ENCODE results near the gene FAM53A.

The FAM53A gene

GRCh38 chr4:1721003-1721665 lies 37.0 kb upstream of the FAM53A start, which contains the start of the genes TACC3 and TMEM129:
Gene TACC3 (plus strand): TSS chr4:1721521. CDS start chr4:1723422, 1,901 bp downstream.
Gene TMEM129 (minus strand): TSS chr4:1721323. CDS start chr4:1720837, 486 bp downstream.
- intact Hi-C loops (cut with micrococcal nuclease), result loop anchor here (1.0 to 10.0 kb wide), 2 partner anchors 9 to 376 kb away; partner anchors contain the start of genes SLBP and UVSSA
- H3K27ac Mint-ChIP-seq, result peak within 1 kb of the TSS; percentile 97
- peak within 1 kb of the TSS; percentile 96 for H3K4me3 Mint-ChIP-seq
- no peaks in the 10 kb centered on the region for H3K9me3 Mint-ChIP-seq
- peaks cover 84% of the 10 kb centered on the region for H3K36me3 Mint-ChIP-seq (ENCODE audit: low read depth)
- no peaks in the 10 kb centered on the region for H3K27me3 Mint-ChIP-seq
- peaks cover 84% of the 10 kb centered on the region for H3K4me1 Mint-ChIP-seq (ENCODE audit: low read depth)

DNA sequence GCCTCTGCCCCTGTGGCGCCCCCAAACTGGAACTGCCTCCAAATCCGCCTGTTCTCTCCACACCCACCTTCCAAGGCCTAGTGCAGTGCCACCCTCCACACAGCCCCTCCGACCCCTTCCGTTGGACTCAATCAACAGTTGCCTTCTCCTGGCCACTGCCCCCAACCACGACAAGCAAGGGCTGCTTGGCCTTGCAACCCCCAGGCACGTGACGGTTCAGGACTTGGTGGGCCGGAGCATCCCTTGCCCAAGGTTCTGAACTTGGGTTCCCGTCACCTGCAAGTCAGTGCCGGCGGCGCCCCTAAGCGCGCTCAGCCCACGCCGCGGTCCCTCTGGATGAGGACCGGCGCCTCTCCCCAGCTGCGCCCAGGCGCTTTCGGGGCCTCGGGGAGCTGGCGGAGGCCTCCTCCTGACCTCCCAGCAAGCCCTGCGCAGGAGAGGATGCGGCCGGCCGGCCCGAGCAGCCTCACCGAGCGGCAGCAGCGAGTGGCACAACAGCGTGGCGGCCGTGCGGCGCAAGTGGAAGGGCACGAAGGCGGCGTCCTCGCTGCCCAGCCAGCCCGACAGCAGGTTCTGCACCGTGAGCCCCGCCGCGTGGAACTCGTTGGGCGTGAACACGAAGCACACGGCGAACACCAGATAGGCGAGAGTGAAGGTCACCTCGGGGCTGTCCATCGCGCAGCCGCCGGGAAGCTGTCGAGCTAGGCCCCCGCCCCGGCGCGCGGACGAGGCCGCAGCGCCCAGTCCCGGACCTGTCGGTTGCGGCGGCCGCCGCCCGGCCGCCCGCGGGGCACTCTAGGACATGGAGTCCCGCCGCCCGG lies 36.3 kb upstream of the FAM53A start:
- peaks cover 84% of the 10 kb centered on the region for H3K4me1 Mint-ChIP-seq (ENCODE audit: low read depth)
- H3K4me3 Mint-ChIP-seq, result peak overlapping the region; percentile 96
- peak overlapping the region; percentile 97 for H3K27ac Mint-ChIP-seq
- no peaks in the 10 kb centered on the region for H3K9me3 Mint-ChIP-seq
- intact Hi-C loops (cut with micrococcal nuclease), result loop anchor here (10.0 kb wide), 1 partner anchor 376 kb away; the partner anchor contains the start of gene UVSSA
- peaks cover 83% of the 10 kb centered on the region for H3K36me3 Mint-ChIP-seq (ENCODE audit: low read depth)
- no peaks in the 10 kb centered on the region for H3K27me3 Mint-ChIP-seq

DNA sequence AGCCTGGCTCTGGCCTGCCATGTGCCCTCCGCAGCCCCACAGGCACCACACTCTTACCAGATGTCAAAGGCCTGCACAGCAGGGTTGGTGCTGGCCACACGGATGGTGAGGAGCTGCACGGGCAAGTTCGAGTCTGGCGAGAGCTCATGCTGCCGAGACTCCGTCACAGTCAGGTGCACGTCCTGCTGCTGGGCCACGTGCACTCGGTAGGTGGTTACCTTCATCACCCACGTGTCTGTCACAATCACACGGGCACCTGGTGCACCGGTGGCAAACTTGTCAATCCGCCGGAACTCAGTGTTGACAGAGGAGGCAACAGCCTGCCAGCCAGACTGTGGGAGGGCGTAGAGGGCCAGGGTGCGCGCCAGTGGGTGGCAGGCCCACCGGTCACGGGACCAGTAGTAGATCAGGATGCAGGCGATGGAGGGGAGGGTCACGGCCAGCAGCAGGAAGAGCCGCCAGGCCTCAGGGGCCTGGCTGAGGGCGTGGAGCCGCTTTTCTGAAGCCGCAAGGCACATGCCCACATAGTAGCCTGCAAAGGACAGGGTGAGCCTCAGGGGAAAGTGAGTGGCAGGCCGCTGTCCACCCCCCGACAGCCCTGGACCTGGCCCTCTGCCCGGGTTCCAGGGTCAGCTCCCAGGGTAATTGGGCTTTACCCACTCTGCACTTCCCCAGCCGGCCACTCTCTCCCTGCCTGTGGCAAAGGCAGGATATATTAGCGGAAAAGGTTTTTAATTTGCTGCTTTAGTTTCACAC lies 34.2 kb upstream of the FAM53A start:
- Mint-ChIP-seq H3K4me1 (ENCODE audit: low read depth) (peaks cover 84% of the 10 kb centered on the region), H3K9me3 (no peaks in the 10 kb centered on the region), H3K27me3 (no peaks in the 10 kb centered on the region), H3K4me3 (no peak overlapping the region), H3K36me3 (ENCODE audit: low read depth) (peaks cover 72% of the 10 kb centered on the region), H3K27ac (no peak overlapping the region)
- intact Hi-C loops (cut with micrococcal nuclease), result loop anchor here (10.0 kb wide), 2 partner anchors 133 to 287 kb away; partner anchors contain the start of gene NELFA

DNA sequence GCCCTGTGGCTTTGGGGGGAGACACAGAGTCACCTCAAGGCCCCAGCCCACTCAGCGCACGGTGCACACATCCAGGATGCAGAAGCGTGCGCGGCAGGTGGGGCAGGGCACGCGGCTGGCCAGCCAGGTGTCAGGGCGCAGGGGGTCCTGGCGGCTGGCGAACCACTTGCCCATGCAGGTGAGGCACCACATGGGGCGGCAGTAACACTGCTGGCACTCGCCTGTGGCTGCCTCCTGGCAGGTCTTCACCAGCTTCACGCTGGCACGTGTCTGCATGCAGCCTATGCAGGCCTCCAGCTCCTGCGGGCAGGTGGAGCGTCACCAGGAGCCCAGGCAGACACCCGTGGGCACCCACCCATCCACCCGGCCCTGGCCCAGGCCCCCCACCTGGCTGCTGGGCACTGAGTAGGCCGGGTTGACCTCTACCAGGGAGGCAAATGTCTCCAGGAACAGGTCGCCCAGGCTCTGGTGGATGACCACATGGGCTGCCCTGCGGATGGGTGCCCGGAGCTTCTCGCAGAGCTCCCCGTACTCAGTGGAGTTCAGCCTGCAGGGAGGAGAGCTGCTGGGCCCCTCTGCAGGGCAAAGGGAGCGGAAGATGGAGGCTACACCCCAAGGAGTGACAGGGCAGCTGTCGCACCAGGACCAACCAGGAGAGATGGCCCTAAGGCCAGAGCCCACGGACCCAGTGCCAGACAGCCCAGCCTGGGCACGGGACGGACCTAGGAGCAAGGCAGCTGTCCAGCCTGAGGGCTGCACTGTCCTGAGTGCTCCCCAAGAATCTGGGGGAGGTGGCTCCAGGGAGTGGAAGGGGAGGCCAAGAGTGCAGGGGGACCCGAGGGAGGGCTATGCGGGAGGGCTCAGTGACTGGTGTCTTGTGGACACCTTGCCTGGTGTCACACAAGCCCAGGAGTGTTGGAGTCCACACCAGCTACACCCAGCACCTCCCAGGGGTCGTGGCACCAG lies 33.3 kb upstream of the FAM53A start:
- H3K27ac Mint-ChIP-seq, result peak overlapping the region; percentile 74
- no peak overlapping the region for H3K4me3 Mint-ChIP-seq
- H3K36me3 Mint-ChIP-seq (ENCODE audit: low read depth), result peaks cover 77% of the 10 kb centered on the region
- H3K9me3 Mint-ChIP-seq, result no peaks in the 10 kb centered on the region
- peaks cover 79% of the 10 kb centered on the region for H3K4me1 Mint-ChIP-seq (ENCODE audit: low read depth)
- intact Hi-C loops (cut with micrococcal nuclease), result loop anchor here (10.0 kb wide), 2 partner anchors 133 to 287 kb away; partner anchors contain the start of gene NELFA
- H3K27me3 Mint-ChIP-seq, result no peaks in the 10 kb centered on the region

DNA sequence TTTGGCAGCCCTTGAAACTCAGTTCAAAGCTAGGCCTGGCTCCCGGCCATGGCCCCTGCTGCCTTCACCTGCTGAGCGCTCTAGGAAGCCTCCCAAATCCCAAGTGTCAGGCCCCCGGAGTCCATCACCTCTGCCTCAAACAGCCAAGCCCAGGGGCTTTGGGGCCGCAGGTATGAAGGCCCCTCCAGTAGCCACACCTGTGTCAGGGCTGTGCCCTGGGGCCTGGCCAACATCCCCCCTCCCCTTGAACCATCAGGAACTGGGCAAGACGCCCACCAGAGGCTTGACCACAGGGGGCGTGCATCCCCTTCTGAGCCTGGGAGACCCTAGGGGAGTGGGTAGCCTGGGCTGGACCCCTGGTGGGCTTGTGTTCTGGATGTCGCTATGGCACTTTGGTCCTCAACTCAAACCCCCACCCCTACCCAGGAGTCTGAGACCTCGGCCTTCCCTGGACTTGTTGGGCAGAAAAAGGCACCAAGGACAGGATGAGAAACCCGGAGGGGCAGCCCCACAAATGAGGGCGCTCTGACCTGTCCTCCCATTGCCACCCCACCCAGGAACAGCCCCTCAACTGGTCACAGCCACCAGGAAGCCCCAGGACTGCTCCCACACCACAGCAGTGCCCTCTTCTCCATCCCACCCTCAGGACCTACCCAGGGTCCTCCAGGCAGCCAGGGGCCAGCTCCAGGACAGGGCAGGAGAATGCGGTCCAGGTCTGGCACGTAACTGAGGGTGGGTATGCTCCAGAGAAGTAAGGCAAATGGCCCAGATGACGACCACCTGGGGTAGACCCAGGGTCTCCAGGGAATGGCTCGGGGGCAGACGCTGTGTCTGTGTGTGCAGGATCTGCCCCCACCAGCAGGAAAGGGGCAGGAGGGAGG lies 32.2 kb upstream of the FAM53A start:
- H3K27me3 Mint-ChIP-seq, result no peaks in the 10 kb centered on the region
- peaks cover 74% of the 10 kb centered on the region for H3K36me3 Mint-ChIP-seq (ENCODE audit: low read depth)
- peak overlapping the region; percentile 74 for H3K27ac Mint-ChIP-seq
- intact Hi-C loops (cut with micrococcal nuclease), result loop anchor here (10.0 kb wide), 2 partner anchors 132 to 288 kb away; partner anchors contain the start of gene NELFA
- H3K4me3 Mint-ChIP-seq, result no peak overlapping the region
- peaks cover 75% of the 10 kb centered on the region for H3K4me1 Mint-ChIP-seq (ENCODE audit: low read depth)
- no peaks in the 10 kb centered on the region for H3K9me3 Mint-ChIP-seq

GRCh38 chr4:1715002-1715758 lies 31.1 kb upstream of the FAM53A start:
- H3K27ac Mint-ChIP-seq, result peak overlapping the region; percentile 74

GRCh38 chr4:1714303-1715001 lies 30.3 kb upstream of the FAM53A start:
- intact Hi-C loops (cut with micrococcal nuclease), result loop anchor here (10.0 kb wide), 2 partner anchors 130 to 290 kb away; partner anchors contain the start of gene NELFA

More at GRCh38 chr4:1715002-1715758, 31.1 kb upstream of the FAM53A start:
- H3K4me3 Mint-ChIP-seq, result peak overlapping the region; percentile 45
- peaks cover 75% of the 10 kb centered on the region for H3K36me3 Mint-ChIP-seq (ENCODE audit: low read depth)
- no peaks in the 10 kb centered on the region for H3K27me3 Mint-ChIP-seq
- peaks cover 82% of the 10 kb centered on the region for H3K4me1 Mint-ChIP-seq (ENCODE audit: low read depth)
- intact Hi-C loops (cut with micrococcal nuclease), result loop anchor here (10.0 kb wide), 2 partner anchors 130 to 290 kb away; partner anchors contain the start of gene NELFA
- H3K9me3 Mint-ChIP-seq, result no peaks in the 10 kb centered on the region

DNA sequence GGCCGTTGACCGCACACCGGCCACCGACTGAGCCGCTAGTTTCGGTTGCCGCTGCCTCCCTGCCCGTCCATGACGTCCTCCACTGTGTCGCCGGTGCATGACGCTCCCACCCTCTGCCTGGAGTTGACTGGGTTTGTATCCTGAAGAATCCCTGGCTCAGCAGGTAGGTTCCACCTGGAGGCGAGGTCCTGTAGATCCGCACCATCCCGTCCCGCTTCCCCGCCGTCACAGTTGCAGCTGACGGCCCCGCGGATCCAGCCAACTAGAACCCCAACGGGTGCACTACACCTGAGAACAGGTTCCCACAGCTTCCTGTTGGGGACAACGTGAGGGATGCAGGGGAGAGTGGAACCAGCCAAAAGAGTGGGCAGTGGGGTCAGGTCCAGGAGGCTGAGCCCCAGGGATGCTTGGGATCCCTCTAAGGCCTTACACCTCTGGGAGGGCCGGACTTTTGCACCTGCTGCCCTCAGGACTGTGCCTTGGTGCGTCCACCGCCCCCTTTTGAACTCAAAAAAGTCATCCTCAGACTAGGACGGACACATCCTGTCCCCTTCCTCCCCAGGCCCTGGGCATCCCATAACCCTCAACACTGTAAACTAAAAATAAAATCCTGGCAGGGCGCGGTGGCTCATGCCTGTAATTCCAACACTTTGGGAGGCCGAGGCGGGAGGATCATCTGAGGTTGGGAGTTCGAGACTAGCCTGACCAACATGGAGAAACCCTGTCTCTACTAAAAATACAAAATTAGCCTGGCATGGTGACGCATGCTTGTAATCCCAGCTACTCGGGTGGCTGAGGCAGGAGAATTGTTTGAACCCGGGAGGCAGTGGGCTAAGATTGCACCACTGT lies 29.1 kb upstream of the FAM53A start:
- Mint-ChIP-seq H3K4me3 (peak overlapping the region; percentile 82), H3K9me3 (no peaks in the 10 kb centered on the region), H3K27ac (peak overlapping the region; percentile 95), H3K27me3 (no peaks in the 10 kb centered on the region), H3K4me1 (ENCODE audit: low read depth) (peaks cover 80% of the 10 kb centered on the region), H3K36me3 (ENCODE audit: low read depth) (peaks cover 74% of the 10 kb centered on the region)
- intact Hi-C loops (cut with micrococcal nuclease), result loop anchor here (2.0 to 10.0 kb wide), 3 partner anchors 14 to 292 kb away; partner anchors contain the start of gene NELFA

More at GRCh38 chr4:1714303-1715001, 30.3 kb upstream of the FAM53A start:
- Mint-ChIP-seq H3K4me3 (no peak overlapping the region), H3K27ac (peak overlapping the region; percentile 74), H3K4me1 (ENCODE audit: low read depth) (peaks cover 82% of the 10 kb centered on the region), H3K9me3 (no peaks in the 10 kb centered on the region), H3K36me3 (ENCODE audit: low read depth) (peaks cover 75% of the 10 kb centered on the region), H3K27me3 (no peaks in the 10 kb centered on the region)

DNA sequence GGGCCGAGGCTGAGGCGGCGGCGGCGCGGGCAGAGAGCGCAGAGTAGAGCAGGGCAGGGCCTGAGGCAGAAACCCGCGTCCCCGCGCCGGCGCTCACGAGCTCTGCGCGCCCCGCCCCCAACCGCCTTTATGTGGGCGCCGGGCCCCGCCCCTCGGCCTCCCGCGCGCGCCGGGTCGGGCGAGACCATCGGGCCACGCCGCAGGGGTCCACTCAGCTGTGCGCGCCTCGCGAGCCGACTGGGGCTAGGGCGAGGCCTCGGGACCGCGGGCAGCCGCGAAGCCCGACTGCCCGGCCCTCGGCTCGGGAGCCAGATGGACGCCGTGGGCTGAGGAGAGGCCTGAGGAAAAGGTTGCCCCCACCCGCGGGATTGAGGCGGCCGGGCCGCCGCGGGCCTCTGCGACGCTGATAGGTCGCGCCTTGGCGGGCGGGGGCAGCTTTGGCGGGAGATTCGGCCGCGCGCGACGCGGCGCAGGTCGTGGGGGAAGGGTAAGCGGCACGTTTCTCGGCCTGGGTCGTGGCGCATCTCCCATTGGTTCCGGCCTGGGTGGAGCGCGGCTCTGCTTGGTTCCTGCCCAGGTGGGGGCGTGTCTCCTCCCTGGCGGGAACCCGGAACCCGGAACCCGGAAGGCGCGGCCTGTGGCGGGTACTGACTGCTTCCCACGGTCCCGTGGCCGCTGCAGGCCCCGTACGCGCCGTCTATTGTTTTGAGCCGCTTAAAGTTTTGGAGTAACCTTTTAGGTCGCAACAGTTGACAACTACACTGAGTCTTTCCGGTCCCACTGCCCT lies 28.3 kb upstream of the FAM53A start, which contains the start of gene SLBP:
Gene SLBP (minus strand): TSS at position 104 of the 787 bp plus-strand sequence. CDS start 131 bp downstream, outside the sequence.
- peaks cover 74% of the 10 kb centered on the region for H3K36me3 Mint-ChIP-seq (ENCODE audit: low read depth)
- H3K4me1 Mint-ChIP-seq (ENCODE audit: low read depth), result peaks cover 76% of the 10 kb centered on the region
- intact Hi-C loops (cut with micrococcal nuclease), result loop anchor here (1.0 to 10.0 kb wide), 5 partner anchors 9 to 292 kb away; partner anchors contain the start of genes FAM53A, NELFA, TACC3 and TMEM129
- no peaks in the 10 kb centered on the region for H3K9me3 Mint-ChIP-seq
- peak within 1 kb of the TSS; percentile 95 for H3K27ac Mint-ChIP-seq
- no peaks in the 10 kb centered on the region for H3K27me3 Mint-ChIP-seq
- peak within 1 kb of the TSS; percentile 82 for H3K4me3 Mint-ChIP-seq

Data from dendritic cell treated with granulocyte-macrophage colony-stimulating factor and Interleukin-4, amounts not matched to agents 40 ng/mL and 50 ng/mL, for 4 days (primary cell).